Uterus (tissue), 4 donors: ENCODE measurements around the gene TBCD. TPM values are rescaled to one million over a fixed set of nuclear protein-coding genes. Genes with fewer than 3 reads are reported as not detected.

Source experiments
- DNase-seq, 2 donors: peaks; one replicate each; pipeline ENCODE4 v3.0.0-alpha.2; 2019 to 2020
- H3K27ac ChIP-seq, 2 donors: fragments of 200-600 bp; sonication (generic); 1 replicate in 1 of 2; 2 replicates in 1 of 2; pipeline ENCODE4 v1.5.1; 2016 to 2018
- H3K27me3 ChIP-seq, 2 donors: fragments of 200-600 bp; sonication (generic); one replicate each; pipeline ENCODE4 v1.5.1; 2018 to 2019; ENCODE audit warnings: control low read depth in 1 of 2
- H3K36me3 ChIP-seq, 2 donors: fragments of 200-600 bp; sonication (generic); one replicate each; pipeline ENCODE4 v1.5.1; 2019; ENCODE audit warnings: control low read depth in 1 of 2
- H3K4me1 ChIP-seq, 2 donors: fragments of 200-600 bp; sonication (generic); one replicate each; pipeline ENCODE4 v1.5.1; 2018 to 2019; ENCODE audit warnings: control low read depth in 1 of 2
- H3K4me3 ChIP-seq, 2 donors: fragments of 200-600 bp; sonication (generic); 1 replicate in 1 of 2; 2 replicates in 1 of 2; pipeline ENCODE4 v1.5.1; 2018 to 2019; ENCODE audit warnings: mild to moderate bottlenecking in 1 of 2
- H3K9me3 ChIP-seq, 2 donors: fragments of 200-600 bp; sonication (generic); one replicate each; pipeline ENCODE4 v1.5.1; 2019; ENCODE audit warnings: control low read depth in 1 of 2
- POLR2A ChIP-seq, 2 donors: fragments of 450-650 bp; IDR thresholded peaks; one replicate each; pipeline ENCODE4 v1.6.1; 2016; ENCODE audit warnings: antibody characterized with exemption in 2 of 2, mild to moderate bottlenecking in 1 of 2, moderate library complexity in 1 of 2
- intact Hi-C: fragments of 100-400 bp; cut with DNase I; formaldehyde crosslinking; loops from one replicate; pipeline ENCODE4 v1.15.1; 2023; ENCODE audit warnings: low total_unique reads
- total RNA-seq, 4 donors: library from RNA; depleted of rRNA in 3 of 4; stranded (reverse); fragments of >200 nt in 3 of 4; gene quantifications; one replicate each; pipeline versions ENCODE4 v1.1.0 to v1.2.4, GENCODE V29; 2014 to 2023
- TF ChIP-seq, protein P1 (sequence below), 4 experiments: fragments of 200-600 bp in 2 of 4; fragments of 450-650 bp in 2 of 4; sonication (generic) in 2 of 4; IDR thresholded peaks; one replicate each; pipeline ENCODE4 v1.5.1; 2016 to 2019; ENCODE audit warnings: antibody characterized with exemption in 4 of 4, mild to moderate bottlenecking in 2 of 4, moderate library complexity in 1 of 4
- donor health status: DM: yes; HTN: yes; CAD: no.

TBCD gene
- total RNA-seq, 4 donors from 2014 or later = 35.9 to 142 (median 61.3) TPM

DNA sequence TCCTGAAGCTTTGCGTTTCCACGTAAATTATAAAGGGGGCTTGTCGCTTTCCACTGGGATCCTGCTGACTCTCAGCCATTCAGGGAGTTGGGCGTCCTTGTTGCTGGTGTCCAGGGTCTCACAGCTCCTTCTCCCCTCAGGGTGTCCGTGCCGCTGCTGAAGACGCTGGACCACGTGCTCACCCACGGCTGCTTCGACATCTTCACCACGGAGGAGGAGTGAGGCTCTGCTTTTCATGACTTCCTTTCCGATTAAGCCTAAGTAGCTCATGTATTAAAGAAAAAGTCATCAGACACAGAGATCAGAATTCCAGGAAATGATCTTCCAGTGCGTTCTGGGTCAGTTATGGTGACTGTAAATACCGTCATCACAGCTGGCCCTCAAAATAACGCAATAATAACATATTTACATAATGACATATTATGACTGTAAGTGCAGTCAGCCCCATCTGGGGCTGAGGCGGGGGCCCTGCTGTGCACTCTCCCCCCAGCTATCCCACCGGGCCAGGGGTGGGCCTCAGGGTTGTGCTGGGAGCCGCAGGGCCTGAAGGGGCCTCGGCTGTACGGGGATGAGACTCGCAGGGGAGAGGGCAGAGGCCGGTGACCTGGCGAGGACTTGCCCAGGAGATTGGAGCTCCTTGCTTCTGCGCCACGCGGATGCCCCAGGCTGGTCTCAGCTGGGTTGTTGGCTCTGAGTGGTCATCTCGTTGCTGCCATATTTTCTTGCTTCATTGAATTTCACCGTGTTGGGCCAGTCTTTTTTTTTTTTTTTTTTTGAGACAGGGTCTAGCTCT is 180.8 kb downstream of the TBCD start:
- no peaks in the 10 kb centered on the region for H3K9me3 ChIP-seq
- H3K36me3 ChIP-seq = no peaks in the 10 kb centered on the region
- TF ChIP-seq, protein P1, sequence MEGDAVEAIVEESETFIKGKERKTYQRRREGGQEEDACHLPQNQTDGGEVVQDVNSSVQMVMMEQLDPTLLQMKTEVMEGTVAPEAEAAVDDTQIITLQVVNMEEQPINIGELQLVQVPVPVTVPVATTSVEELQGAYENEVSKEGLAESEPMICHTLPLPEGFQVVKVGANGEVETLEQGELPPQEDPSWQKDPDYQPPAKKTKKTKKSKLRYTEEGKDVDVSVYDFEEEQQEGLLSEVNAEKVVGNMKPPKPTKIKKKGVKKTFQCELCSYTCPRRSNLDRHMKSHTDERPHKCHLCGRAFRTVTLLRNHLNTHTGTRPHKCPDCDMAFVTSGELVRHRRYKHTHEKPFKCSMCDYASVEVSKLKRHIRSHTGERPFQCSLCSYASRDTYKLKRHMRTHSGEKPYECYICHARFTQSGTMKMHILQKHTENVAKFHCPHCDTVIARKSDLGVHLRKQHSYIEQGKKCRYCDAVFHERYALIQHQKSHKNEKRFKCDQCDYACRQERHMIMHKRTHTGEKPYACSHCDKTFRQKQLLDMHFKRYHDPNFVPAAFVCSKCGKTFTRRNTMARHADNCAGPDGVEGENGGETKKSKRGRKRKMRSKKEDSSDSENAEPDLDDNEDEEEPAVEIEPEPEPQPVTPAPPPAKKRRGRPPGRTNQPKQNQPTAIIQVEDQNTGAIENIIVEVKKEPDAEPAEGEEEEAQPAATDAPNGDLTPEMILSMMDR (IDR thresholded peaks at IDR 0.05) = no peak
- no peak for TF ChIP-seq POLR2A (IDR thresholded peaks at IDR 0.05)
- H3K27me3 ChIP-seq = no peaks in the 10 kb centered on the region
- intact Hi-C loops = no loop called here
- H3K4me1 ChIP-seq = peaks cover 0 to 3% of the 10 kb centered on the region in 2 donors
- peak overlapping the region in 1 of 2 donors; percentile 52 for H3K27ac ChIP-seq
- DNase-seq = peak; percentile 5 to 11
- H3K4me3 ChIP-seq = no peak overlapping the region

DNA sequence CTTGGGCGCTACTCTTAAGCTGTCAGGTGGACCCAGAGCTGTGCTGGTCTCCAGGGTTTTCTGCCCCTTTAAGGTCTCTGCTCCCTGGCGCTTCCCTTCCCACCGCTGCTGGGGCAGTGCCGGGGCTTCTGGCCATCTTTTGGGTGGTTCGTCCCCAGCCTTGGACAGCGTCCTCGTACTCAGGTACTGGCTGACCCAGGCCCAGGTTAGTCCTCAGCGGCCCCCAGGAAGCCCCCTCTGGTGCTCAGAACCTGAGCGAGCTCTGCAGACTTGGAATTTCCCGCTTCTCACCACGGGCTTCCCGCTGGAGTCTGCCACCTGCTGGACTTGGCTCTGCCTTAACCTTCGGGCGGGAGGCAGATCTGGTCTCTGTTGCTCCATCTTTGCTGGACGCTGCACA is 182.0 kb downstream of the TBCD start:
- peak; percentile 8 to 10 for DNase-seq
- Histone ChIP-seq H3K9me3 (no peaks in the 10 kb centered on the region), H3K4me1 (peaks cover 0 to 3% of the 10 kb centered on the region in 2 donors), H3K27me3 (no peaks in the 10 kb centered on the region), H3K27ac (no peak overlapping the region), H3K36me3 (no peaks in the 10 kb centered on the region), H3K4me3 (no peak overlapping the region)
- TF ChIP-seq, protein P1 (IDR thresholded peaks at IDR 0.05) = no peak
- no peak for TF ChIP-seq POLR2A (IDR thresholded peaks at IDR 0.05)
- intact Hi-C loops = no loop called here

DNA sequence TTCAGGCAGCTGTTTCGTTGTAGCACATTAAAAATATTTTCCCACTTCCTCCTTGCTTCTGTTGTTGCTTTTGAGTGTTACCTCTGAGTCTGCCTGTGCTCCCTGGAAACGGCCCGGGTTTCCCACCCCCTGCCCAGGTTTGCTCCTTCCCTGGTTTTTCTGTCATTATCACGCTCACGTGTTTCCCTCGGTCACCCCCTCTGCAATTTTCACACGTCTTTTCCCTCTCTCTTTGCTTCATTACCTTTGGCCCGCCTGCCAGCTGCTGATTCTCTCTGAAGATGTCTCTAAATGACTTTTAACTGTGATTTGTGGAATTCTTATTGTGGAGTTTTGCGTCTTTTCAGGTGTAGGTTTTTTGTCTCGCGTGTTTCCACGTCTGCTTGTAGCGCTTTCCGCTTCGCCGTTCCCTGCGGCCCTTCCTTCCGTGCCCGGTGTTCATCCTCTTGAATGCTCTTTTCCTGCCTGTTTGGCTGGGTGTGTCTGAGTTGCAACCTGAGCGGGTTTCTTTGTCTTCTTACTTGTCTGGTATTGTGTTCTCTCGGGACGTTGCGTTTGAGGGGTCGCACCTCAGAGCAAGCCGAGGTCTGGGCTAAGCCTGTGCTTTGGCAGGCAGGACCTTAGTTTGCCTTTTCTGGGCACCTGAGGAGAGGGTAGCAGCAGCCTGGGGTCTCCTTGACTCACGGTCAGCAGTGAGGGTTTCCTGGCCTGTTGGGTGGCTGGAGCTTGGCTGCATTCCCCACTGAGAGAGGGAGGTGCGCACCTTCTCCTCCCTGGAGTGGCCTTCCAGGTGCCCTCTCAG is 184.3 kb downstream of the TBCD start:
- Histone ChIP-seq H3K4me3 (no peak overlapping the region), H3K27me3 (no peaks in the 10 kb centered on the region), H3K4me1 (peaks cover 0 to 3% of the 10 kb centered on the region in 2 donors), H3K36me3 (no peaks in the 10 kb centered on the region), H3K27ac (no peak overlapping the region), H3K9me3 (no peaks in the 10 kb centered on the region)
- peak; percentile 7 for DNase-seq
- intact Hi-C loops = no loop called here
- no peak for TF ChIP-seq POLR2A (IDR thresholded peaks at IDR 0.05)
- TF ChIP-seq, protein P1 (IDR thresholded peaks at IDR 0.05) = no peak

GRCh38 chr17:82936768-82937171 is 184.9 kb downstream of the TBCD start:
- intact Hi-C loops = no loop called here
- Histone ChIP-seq H3K4me1 (peaks cover 0 to 3% of the 10 kb centered on the region in 2 donors), H3K27ac (no peak overlapping the region), H3K27me3 (no peaks in the 10 kb centered on the region), H3K4me3 (no peak overlapping the region), H3K9me3 (no peaks in the 10 kb centered on the region), H3K36me3 (no peaks in the 10 kb centered on the region)
- DNase-seq = peak in 1 of 2 donors; percentile 8
- TF ChIP-seq, protein P1 (IDR thresholded peaks at IDR 0.05) = no peak
- TF ChIP-seq POLR2A (IDR thresholded peaks at IDR 0.05) = no peak
